GM21526 (cell line): Measurements from ENCODE around the gene ACBD7.

Experiments used
- ATAC-seq: cut with Tn5 transposase; IDR thresholded peaks from one replicate; pipeline ENCODE4 v1.9.1; 2021; ENCODE audit warnings: moderate library complexity; ENCODE audit not compliant: unreplicated experiment, low FRiP score

The ACBD7 gene

GRCh38 chr10:15027741-15028140, 60.8 kb downstream of the ACBD7 start:
- ATAC-seq: no peak
